Measurements from ENCODE around the gene CTIF.

DNA sequence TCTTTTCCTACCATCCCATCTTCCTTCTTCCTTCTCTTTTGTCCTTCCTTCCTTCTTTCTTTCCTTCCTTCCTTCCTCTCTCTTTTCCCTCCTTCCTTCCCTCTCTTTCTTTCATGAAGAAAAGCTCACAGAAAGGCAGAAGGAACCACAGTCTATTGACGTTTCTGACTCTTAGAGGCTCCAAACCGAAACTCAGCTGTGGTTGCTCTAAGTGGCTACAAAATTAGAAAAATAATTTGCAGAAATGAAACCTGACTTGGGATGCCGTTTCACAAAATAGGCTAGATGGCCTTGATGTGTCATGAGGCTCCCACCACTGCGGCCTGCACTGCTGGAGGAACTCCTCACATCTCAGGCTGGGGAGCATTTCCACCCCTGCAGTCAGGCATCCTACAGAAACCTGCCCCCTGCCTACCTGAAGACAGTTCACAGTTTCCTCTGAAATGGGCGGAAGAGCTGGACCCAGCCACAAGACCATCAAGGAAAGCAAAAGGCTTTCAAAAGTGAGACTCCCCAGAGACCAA, 246.3 kb downstream of the CTIF start:
- TF ChIP-seq, protein P1, sequence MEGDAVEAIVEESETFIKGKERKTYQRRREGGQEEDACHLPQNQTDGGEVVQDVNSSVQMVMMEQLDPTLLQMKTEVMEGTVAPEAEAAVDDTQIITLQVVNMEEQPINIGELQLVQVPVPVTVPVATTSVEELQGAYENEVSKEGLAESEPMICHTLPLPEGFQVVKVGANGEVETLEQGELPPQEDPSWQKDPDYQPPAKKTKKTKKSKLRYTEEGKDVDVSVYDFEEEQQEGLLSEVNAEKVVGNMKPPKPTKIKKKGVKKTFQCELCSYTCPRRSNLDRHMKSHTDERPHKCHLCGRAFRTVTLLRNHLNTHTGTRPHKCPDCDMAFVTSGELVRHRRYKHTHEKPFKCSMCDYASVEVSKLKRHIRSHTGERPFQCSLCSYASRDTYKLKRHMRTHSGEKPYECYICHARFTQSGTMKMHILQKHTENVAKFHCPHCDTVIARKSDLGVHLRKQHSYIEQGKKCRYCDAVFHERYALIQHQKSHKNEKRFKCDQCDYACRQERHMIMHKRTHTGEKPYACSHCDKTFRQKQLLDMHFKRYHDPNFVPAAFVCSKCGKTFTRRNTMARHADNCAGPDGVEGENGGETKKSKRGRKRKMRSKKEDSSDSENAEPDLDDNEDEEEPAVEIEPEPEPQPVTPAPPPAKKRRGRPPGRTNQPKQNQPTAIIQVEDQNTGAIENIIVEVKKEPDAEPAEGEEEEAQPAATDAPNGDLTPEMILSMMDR (IDR thresholded peaks at IDR 0.05; ENCODE audit: low read depth, low read length) = no peak
- TF ChIP-seq EZH2phosphoT487 (IDR thresholded peaks at IDR 0.05; ENCODE audit: low read depth) = no peak
